NCI-H2196 (cell line): ENCODE measurements around the gene IDE.
"Not testable (repeated sequence)": the region's sequence is repeated elsewhere in the genome, so short reads cannot be mapped to it uniquely, and the experiment has no call there.

Source experiments
- DNase-seq: peaks from one replicate; lab custom pipeline; 2025; ENCODE audit not compliant: unreplicated experiment; lab: John Stamatoyannopoulos, UW

IDE gene

GRCh38 chr10:92492748-92493240 is 81.1 kb downstream of the IDE start:
- no peak for DNase-seq

- no peak for DNase-seq
These were observed 83.5 kb downstream of the IDE start for GRCh38 chr10:92490387-92490786.

GRCh38 chr10:92486637-92487036 is 87.3 kb downstream of the IDE start:
- DNase-seq, result no peak

GRCh38 chr10:92483539-92483938 is 90.4 kb downstream of the IDE start:
- DNase-seq, result no peak

GRCh38 chr10:92480413-92480812 is 93.5 kb downstream of the IDE start:
- no peak for DNase-seq

GRCh38 chr10:92479547-92479946 is 94.3 kb downstream of the IDE start:
- DNase-seq, result no peak

GRCh38 chr10:92478536-92478935 is 95.4 kb downstream of the IDE start:
- DNase-seq, result no peak

- DNase-seq, result no peak
These were observed 98.5 kb downstream of the IDE start for GRCh38 chr10:92475357-92475868.

GRCh38 chr10:92470026-92470425 is 103.9 kb downstream of the IDE start:
- DNase-seq, result no peak

- DNase-seq, result no peak
These were observed 109.5 kb downstream of the IDE start for GRCh38 chr10:92464364-92464763.

GRCh38 chr10:92463582-92463981 is 110.3 kb downstream of the IDE start:
- no peak for DNase-seq

- DNase-seq, result not testable (repeated sequence)
These were observed 118.9 kb downstream of the IDE start for GRCh38 chr10:92454955-92455354.

GRCh38 chr10:92452313-92452712 is 121.6 kb downstream of the IDE start:
- no peak for DNase-seq

- no peak for DNase-seq
These were observed 122.5 kb downstream of the IDE start for GRCh38 chr10:92451431-92451830.

GRCh38 chr10:92450896-92451295 is 123.0 kb downstream of the IDE start:
- DNase-seq, result no peak

- no peak for DNase-seq
These were observed 133.3 kb downstream of the IDE start for GRCh38 chr10:92440578-92440977.

- no peak for DNase-seq
These were observed 135.7 kb downstream of the IDE start for GRCh38 chr10:92438220-92438619.

GRCh38 chr10:92436611-92437010 is 137.3 kb downstream of the IDE start:
- no peak for DNase-seq

GRCh38 chr10:92436065-92436464 is 137.8 kb downstream of the IDE start:
- not testable (repeated sequence) for DNase-seq

- DNase-seq, result no peak
These were observed 139.5 kb downstream of the IDE start for GRCh38 chr10:92434385-92434784.

- DNase-seq, result no peak
These were observed 141.3 kb downstream of the IDE start for GRCh38 chr10:92432596-92432995.

GRCh38 chr10:92430103-92430502 is 143.8 kb downstream of the IDE start:
- DNase-seq, result no peak

GRCh38 chr10:92421550-92421949 is 152.3 kb downstream of the IDE start:
- no peak for DNase-seq
